Osteocyte (in vitro differentiated cells): ENCODE results near the gene ZNF343. TPM values are rescaled to one million over a fixed set of nuclear protein-coding genes. Genes with fewer than 3 reads are reported as not detected.

Source experiments
- DNase-seq: peaks from one replicate; pipeline ENCODE4 v3.0.0; 2021; ENCODE audit warnings: mixed read lengths; ENCODE audit not compliant: unreplicated experiment; ENCODE audit errors: extremely low spot score
- H3K27ac Mint-ChIP-seq: one replicate; pipeline ENCODE4 v1.8.0; 2021; ENCODE audit warnings: mild to moderate bottlenecking, mixed read lengths; ENCODE audit not compliant: unreplicated experiment
- H3K27me3 Mint-ChIP-seq: one replicate; pipeline ENCODE4 v1.8.0; 2021; ENCODE audit warnings: mixed read lengths; ENCODE audit not compliant: unreplicated experiment
- H3K36me3 Mint-ChIP-seq: one replicate; pipeline ENCODE4 v1.8.0; 2021; ENCODE audit warnings: mixed read lengths; ENCODE audit not compliant: unreplicated experiment
- H3K4me1 Mint-ChIP-seq: one replicate; pipeline ENCODE4 v1.8.0; 2021; ENCODE audit warnings: mixed read lengths; ENCODE audit not compliant: unreplicated experiment
- H3K4me3 Mint-ChIP-seq: one replicate; pipeline ENCODE4 v1.8.0; 2021; ENCODE audit warnings: mild to moderate bottlenecking, moderate library complexity, mixed read lengths; ENCODE audit not compliant: unreplicated experiment
- H3K9me3 Mint-ChIP-seq: one replicate; pipeline ENCODE4 v1.8.0; 2021; ENCODE audit warnings: mixed read lengths; ENCODE audit not compliant: unreplicated experiment
- CTCF ChIP-seq: fragments of 200-600 bp; sonication (generic); IDR thresholded peaks from 2 replicates; pipeline ENCODE4 v1.5.0; 2021; ENCODE audit warnings: antibody characterized with exemption, mild to moderate bottlenecking, moderate library complexity
- total RNA-seq: library from RNA; stranded (reverse); gene quantifications from 2 replicates; pipeline ENCODE4 v1.2.1, GENCODE V29; 2021

ZNF343 gene
- total RNA-seq, 1 donor from 2014 or later: 11.4 TPM

GRCh38 chr20:2462484-2462883 lies 46.2 kb downstream of the ZNF343 start:
- H3K4me3 Mint-ChIP-seq: no peak overlapping the region

DNA sequence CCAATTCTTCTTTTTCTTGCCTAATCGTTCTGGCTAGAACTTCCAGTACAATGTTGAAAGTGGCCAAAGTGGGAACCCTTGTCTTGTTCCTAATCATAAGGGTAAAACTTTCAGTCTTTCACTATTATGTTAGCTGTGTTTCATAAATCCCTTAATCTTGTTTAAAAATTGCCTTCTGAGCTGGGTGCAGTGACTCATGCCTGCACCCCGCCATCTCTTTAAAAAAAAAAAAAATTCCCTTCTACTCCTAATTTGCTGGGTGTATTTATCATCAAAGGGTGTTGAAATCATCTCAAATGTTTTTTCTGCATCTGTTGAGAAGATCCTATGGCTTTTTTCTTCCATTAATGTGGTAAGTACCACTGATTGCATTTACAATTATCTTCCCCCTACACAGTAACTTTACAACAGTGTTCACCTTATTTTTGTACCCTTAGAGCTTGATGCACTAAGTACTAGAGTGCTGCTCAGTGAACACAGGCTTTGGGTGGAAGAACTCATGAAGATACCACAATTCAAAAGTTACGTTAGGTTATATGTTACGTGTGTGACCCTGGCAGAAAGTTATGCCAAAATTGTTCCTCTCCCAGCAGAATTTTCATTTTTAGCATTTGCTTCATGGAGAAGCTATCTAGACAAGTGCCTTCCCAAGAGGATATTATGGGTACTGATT lies 47.8 kb downstream of the ZNF343 start:
- Mint-ChIP-seq H3K4me3 (no peak overlapping the region), H3K4me1 (no peaks in the 10 kb centered on the region), H3K9me3 (no peaks in the 10 kb centered on the region), H3K27me3 (no peaks in the 10 kb centered on the region), H3K27ac (no peak overlapping the region), H3K36me3 (peaks cover 53% of the 10 kb centered on the region)
- no peak for TF ChIP-seq CTCF
- no peak for DNase-seq

More at GRCh38 chr20:2462484-2462883, 46.2 kb downstream of the ZNF343 start:
- Mint-ChIP-seq H3K27me3 (no peaks in the 10 kb centered on the region), H3K4me1 (peaks cover 2% of the 10 kb centered on the region), H3K27ac (no peak overlapping the region), H3K9me3 (no peaks in the 10 kb centered on the region), H3K36me3 (peaks cover 65% of the 10 kb centered on the region)
- DNase-seq: no peak
- no peak for TF ChIP-seq CTCF

- DNase-seq: no peak
- peaks cover 46% of the 10 kb centered on the region for H3K36me3 Mint-ChIP-seq
- H3K4me1 Mint-ChIP-seq: no peaks in the 10 kb centered on the region
- no peaks in the 10 kb centered on the region for H3K27me3 Mint-ChIP-seq
- H3K9me3 Mint-ChIP-seq: no peaks in the 10 kb centered on the region
- no peak for TF ChIP-seq CTCF
- no peak overlapping the region for H3K27ac Mint-ChIP-seq
- H3K4me3 Mint-ChIP-seq: no peak overlapping the region
Measured at GRCh38 chr20:2459981-2460751, 48.5 kb downstream of the ZNF343 start.

DNA sequence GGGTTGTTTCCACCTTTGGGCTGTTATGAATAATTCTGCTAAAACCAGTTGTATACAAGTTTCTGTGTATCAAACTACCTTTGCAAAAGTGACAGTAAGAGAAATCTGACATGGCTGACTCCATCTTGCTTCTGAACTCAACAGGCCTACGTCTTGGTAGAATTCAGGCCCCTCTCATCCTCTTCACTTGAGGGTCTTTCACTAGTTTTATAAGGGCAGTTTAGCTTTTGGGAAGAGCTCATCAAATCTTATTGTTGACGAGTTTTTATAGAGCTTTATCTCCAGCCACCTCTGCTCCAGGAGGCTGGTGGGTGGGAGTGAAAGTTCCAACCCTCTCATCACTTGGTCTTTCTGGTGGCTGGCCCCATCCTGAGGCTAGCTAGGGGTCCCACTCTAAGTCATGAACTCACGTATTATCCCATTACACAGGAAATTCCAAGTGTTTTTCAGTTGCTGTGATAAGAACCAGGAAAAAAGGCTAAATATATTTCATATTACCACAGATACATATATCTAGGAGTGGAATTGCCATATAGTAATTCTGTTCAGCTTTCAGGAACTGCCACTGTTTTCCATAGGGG lies 49.7 kb downstream of the ZNF343 start:
- TF ChIP-seq CTCF: no peak
- no peak for DNase-seq
- H3K4me3 Mint-ChIP-seq: no peak overlapping the region
- H3K4me1 Mint-ChIP-seq: no peaks in the 10 kb centered on the region
- peaks cover 39% of the 10 kb centered on the region for H3K36me3 Mint-ChIP-seq
- no peak overlapping the region for H3K27ac Mint-ChIP-seq
- no peaks in the 10 kb centered on the region for H3K9me3 Mint-ChIP-seq
- H3K27me3 Mint-ChIP-seq: no peaks in the 10 kb centered on the region
